ENCODE measurements around the gene SORCS2. TPM values are rescaled to one million over a fixed set of nuclear protein-coding genes. Genes with fewer than 3 reads are reported as not detected.

Gene SORCS2
- total and polyA plus RNA-seq, 2 of the 13 experiments (the other 11 are each of a cell fraction or from before 2014, with no cell fraction given): 0.82 to 1.0 TPM

DNA sequence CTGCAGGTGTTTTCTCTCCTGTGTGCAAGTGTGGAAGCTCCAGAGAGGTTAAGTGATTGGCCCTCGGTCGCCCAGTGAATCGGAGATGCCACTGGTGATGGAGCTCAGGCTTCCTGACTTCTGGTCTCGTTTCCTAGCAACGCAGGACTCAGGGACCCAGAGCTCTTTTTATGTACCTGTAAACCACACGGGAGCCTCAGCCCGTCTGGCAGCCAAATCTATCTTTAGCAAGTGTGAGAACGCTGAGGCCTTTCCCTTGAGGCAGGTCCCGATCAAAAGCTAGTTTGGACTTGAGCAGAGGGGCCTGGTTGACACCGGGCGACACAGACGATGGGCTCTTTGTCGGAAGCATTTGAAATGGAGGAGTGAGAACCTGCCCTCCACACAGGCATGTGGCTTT is 116.8 kb downstream of the SORCS2 start:
- H3K9me3 ChIP-seq (ENCODE audit: low read length): no peaks in the 10 kb centered on the region
- FAIRE-seq: no peak
- in situ Hi-C loops (cut with HindIII; ENCODE audit: extremely low pct_ligation_motif_present, low pct_unique_long_range_greater_than_20kb) (no loop called here), intact Hi-C loops (cut with micrococcal nuclease; ENCODE audit: unreplicated experiment) (no loop called here)
- H3K79me2 ChIP-seq (ENCODE audit: insufficient read depth, low read length): no peaks in the 10 kb centered on the region
- H3K36me3 ChIP-seq (replicated peaks in 1 of 2; ENCODE audit: control insufficient read depth in 1 of 2, insufficient read depth in 2 of 2, low read length in 2 of 2): no peaks in the 10 kb centered on the region
- CTCF ChIA-PET (ENCODE audit: low intra/inter-chr PET ratio, low total read pairs): no interaction called here
- POLR2A ChIA-PET: no interaction called here
- no peaks in the 10 kb centered on the region for H3K4me1 ChIP-seq (ENCODE audit: insufficient read depth, low read length)
- no peak overlapping the region for H3K4me2 ChIP-seq (ENCODE audit: low read depth, low read length)
- 92% methylated on average over 4 of the region's 13 CpGs for WGBS (ENCODE audit: low lambda C conversion rate)
- H3K9ac ChIP-seq (ENCODE audit: insufficient read depth, low read depth, low read length): no peak overlapping the region
- H3K4me3 ChIP-seq (replicated peaks in 1 of 3; ENCODE audit: insufficient read depth in 1 of 3, low read depth in 2 of 3, low read length in 3 of 3): no peak overlapping the region
- DNase-seq (ENCODE audit: low spot score): no peak
- BruUV-seq (replicated peaks): no TSS peak
- ATAC-seq: no peak
- H3K27ac ChIP-seq (ENCODE audit: extremely low read length, insufficient read depth, low read length): no peak overlapping the region
- no peak overlapping the region for H2AFZ ChIP-seq (ENCODE audit: low read length)
- TF ChIP-seq ZZZ3 (CRISPR knock-in tag; IDR thresholded peaks at IDR 0.05; ENCODE audit: borderline replicate concordance): no peak
- no peak for TF ChIP-seq HDAC2 (CRISPR knock-in tag; IDR thresholded peaks at IDR 0.05)
- TF ChIP-seq SALL2 (CRISPR knock-in tag; IDR thresholded peaks at IDR 0.05): no peak
- TF ChIP-seq ZNF674 (CRISPR knock-in tag; IDR thresholded peaks at IDR 0.05; ENCODE audit: low read depth): no peak
- TF ChIP-seq, protein P1, sequence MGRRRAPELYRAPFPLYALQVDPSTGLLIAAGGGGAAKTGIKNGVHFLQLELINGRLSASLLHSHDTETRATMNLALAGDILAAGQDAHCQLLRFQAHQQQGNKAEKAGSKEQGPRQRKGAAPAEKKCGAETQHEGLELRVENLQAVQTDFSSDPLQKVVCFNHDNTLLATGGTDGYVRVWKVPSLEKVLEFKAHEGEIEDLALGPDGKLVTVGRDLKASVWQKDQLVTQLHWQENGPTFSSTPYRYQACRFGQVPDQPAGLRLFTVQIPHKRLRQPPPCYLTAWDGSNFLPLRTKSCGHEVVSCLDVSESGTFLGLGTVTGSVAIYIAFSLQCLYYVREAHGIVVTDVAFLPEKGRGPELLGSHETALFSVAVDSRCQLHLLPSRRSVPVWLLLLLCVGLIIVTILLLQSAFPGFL (CRISPR knock-in tag; IDR thresholded peaks at IDR 0.05): no peak
- TF ChIP-seq ZMYM2 (CRISPR knock-in tag; IDR thresholded peaks at IDR 0.05): no peak
- TF ChIP-seq, protein P2, sequence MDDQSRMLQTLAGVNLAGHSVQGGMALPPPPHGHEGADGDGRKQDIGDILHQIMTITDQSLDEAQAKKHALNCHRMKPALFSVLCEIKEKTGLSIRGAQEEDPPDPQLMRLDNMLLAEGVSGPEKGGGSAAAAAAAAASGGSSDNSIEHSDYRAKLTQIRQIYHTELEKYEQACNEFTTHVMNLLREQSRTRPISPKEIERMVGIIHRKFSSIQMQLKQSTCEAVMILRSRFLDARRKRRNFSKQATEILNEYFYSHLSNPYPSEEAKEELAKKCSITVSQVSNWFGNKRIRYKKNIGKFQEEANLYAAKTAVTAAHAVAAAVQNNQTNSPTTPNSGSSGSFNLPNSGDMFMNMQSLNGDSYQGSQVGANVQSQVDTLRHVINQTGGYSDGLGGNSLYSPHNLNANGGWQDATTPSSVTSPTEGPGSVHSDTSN (CRISPR knock-in tag; IDR thresholded peaks at IDR 0.05; ENCODE audit: borderline replicate concordance): no peak
- no peak for TF ChIP-seq HDAC1 (CRISPR knock-in tag; IDR thresholded peaks at IDR 0.05)
- no peak for TF ChIP-seq ATF7-NPFF (CRISPR knock-in tag; IDR thresholded peaks at IDR 0.05; ENCODE audit: low read depth)
- TF ChIP-seq ZNF136 (CRISPR knock-in tag; IDR thresholded peaks at IDR 0.05; ENCODE audit: low read depth): no peak
- TF ChIP-seq ZNF224 (CRISPR knock-in tag; IDR thresholded peaks at IDR 0.05): no peak
- TF ChIP-seq ZSCAN9 (CRISPR knock-in tag; IDR thresholded peaks at IDR 0.05; ENCODE audit: borderline replicate concordance): no peak
- H4K20me1 ChIP-seq (ENCODE audit: insufficient read depth, low read length): no peaks in the 10 kb centered on the region
- H3K27me3 ChIP-seq (ENCODE audit: control insufficient read depth in 1 of 2, insufficient read depth in 2 of 2, low read length in 2 of 2): peaks cover 20 to 78% of the 10 kb centered on the region in 2 experiments
